Adrenal gland (tissue), 12 donors: ENCODE measurements around the gene ANKRD10. TPM values are rescaled to one million over a fixed set of nuclear protein-coding genes. Genes with fewer than 3 reads are reported as not detected.

ENCODE experiments used
- DNase-seq, 7 donors: peaks; one replicate each; pipeline ENCODE4 v3.0.0-alpha.2; 2019 to 2020
- H3K27ac ChIP-seq, 5 donors: fragments of 200-600 bp; sonication (generic) in 4 of 5; 1 replicate in 3 of 5; 2 replicates in 2 of 5; pipeline versions ENCODE4 v1.5.1 to v1.8.0; 2016 to 2020; ENCODE audit warnings: mild to moderate bottlenecking in 1 of 5
- H3K27me3 ChIP-seq: fragments of 200-600 bp; 2 replicates; pipeline ENCODE4 v1.8.0; 2021
- H3K36me3 ChIP-seq, 2 donors: fragments of 200-600 bp; replicated peaks in 1 of 2; 1 replicate in 1 of 2; 2 replicates in 1 of 2; pipeline versions ENCODE4 v1.5.1 to v1.8.0; 2018 to 2022
- H3K4me1 ChIP-seq, 2 donors: fragments of 200-600 bp; replicated peaks in 1 of 2; 1 replicate in 1 of 2; 2 replicates in 1 of 2; pipeline versions ENCODE4 v1.5.1 to v1.8.0; 2018 to 2021
- H3K4me3 ChIP-seq, 4 donors: fragments of 200-600 bp; sonication (generic) in 3 of 4; one replicate each; pipeline ENCODE4 v1.5.1; 2016 to 2018
- H3K9me3 ChIP-seq, 3 donors: fragments of 200-600 bp; sonication (generic) in 1 of 3; replicated peaks in 1 of 3; 1 replicate in 2 of 3; 2 replicates in 1 of 3; pipeline versions ENCODE4 v1.5.1 to v1.8.0; 2016 to 2021
- POLR2A ChIP-seq, 2 donors: fragments of 450-650 bp; IDR thresholded peaks; one replicate each; pipeline ENCODE4 v1.6.1; 2017; ENCODE audit warnings: antibody characterized with exemption in 2 of 2, mild to moderate bottlenecking in 2 of 2, moderate library complexity in 1 of 2
- WGBS, 4 donors: extraction: QIAGEN DNeasy Blood & Tissue Kit in 2 of 4; methylation state at CpG; one replicate each; pipeline versions ENCODE4 v1.1.5 to v1.1.7; 2013 to 2017; 5-methylcytosine and 5-hydroxymethylcytosine counted together
- intact Hi-C, 2 donors: fragments of 100-400 bp; cut with DNase I; formaldehyde crosslinking; loops; one replicate each; pipeline versions ENCODE4 v1.14.1 to v1.15.0; 2022 to 2023
- polyA plus RNA-seq, 3 donors: library from polyadenylated mRNA; stranded (reverse); fragments of 200-250 nt in 2 of 3; fragments of 350-450 nt in 1 of 3; fragmentation: Illumina TruSeq in 1 of 3; extraction: RNeasy Lipid Tissue Mini Kit (QIAGEN cat#74804) in 1 of 3; gene quantifications; one replicate each; pipeline ENCODE4 v1.2.3, GENCODE V29; 2013 to 2014
- total RNA-seq, 9 donors: library from RNA; depleted of rRNA in 4 of 9; stranded (reverse); fragments of >200 nt in 4 of 9; fragments of 120-200 nt in 1 of 9; fragmentation: NEBNext Ultra II Directional in 1 of 9; extraction: Animal tissue kit (Norgen Biotek cat#: 25700) in 1 of 9; gene quantifications; one replicate each; pipeline versions ENCODE4 v1.1.0 to v1.2.4, GENCODE V29; 2013 to 2023
- TF ChIP-seq, protein P1 (sequence below), 6 experiments: fragments of 450-650 bp in 4 of 6; fragments of 200-600 bp in 2 of 6; sonication (generic) in 1 of 6; IDR thresholded peaks; 1 replicate in 5 of 6; 2 replicates in 1 of 6; pipeline versions ENCODE4 v1.5.1 to v1.8.0; 2016 to 2021; ENCODE audit warnings: antibody characterized with exemption in 6 of 6, mild to moderate bottlenecking in 2 of 6, moderate library complexity in 1 of 6
- donor health status: healthy with polysubstance abuse.
- donor health status: Bipolar disorder and iron deficiency.
- donor health status: DM: yes; HTN: yes; CAD: no.
- donor health status: DM: no; HTN: no; CAD: no.
- donor health status: DM: no; HTN: no; CAD: no.
- donor health status: DM: yes; HTN: yes; CAD: no.

Gene ANKRD10
- total and polyA plus RNA-seq, 12 donors = 36.5 to 159 (median 101) TPM

DNA sequence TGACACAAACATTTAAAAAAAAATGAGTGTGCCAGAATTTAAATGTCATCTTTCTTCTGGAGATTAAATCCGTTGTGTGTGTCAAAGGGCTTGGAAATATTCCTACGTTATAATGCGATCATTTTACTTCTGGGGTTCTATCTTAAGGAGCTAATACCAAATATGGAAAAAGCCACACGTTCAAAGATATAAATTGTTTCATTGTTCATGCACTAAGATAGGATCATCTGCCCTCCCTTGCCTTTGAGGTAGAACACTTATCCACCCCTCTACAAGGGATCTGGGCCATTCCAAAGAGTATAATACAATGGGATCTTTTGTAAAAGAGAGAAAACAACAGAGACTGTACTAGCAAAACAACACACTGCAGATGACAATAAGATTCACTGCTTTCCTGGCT lies 64.9 kb downstream of the ANKRD10 start:
- no peak overlapping the region for H3K27ac ChIP-seq

DNA sequence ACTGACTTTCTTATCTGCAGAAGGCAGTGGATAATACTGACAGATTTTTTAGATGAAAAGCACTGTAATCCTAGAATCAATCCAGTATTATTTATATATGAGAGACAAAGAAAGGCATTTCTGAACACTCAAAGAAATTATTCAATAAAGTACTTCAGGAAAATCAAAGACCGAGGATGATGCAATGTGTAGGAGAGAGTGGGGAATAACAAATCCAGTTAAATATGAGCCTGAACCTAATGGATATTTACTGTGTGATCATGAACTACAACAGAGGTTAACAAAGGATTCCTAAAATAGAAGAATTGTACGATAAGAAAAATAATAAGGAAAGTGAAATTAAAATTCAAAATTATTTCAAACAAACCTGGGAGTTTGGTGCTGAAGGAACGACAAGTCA lies 69.3 kb downstream of the ANKRD10 start:
- Histone ChIP-seq H3K9me3 (no peaks in the 10 kb centered on the region), H3K36me3 (no peaks in the 10 kb centered on the region), H3K4me1 (no peaks in the 10 kb centered on the region), H3K27me3 (peaks cover 7% of the 10 kb centered on the region), H3K27ac (no peak overlapping the region), H3K4me3 (no peak overlapping the region)
- intact Hi-C loops = no loop called here
- TF ChIP-seq POLR2A (IDR thresholded peaks at IDR 0.05) = no peak
- TF ChIP-seq, protein P1, sequence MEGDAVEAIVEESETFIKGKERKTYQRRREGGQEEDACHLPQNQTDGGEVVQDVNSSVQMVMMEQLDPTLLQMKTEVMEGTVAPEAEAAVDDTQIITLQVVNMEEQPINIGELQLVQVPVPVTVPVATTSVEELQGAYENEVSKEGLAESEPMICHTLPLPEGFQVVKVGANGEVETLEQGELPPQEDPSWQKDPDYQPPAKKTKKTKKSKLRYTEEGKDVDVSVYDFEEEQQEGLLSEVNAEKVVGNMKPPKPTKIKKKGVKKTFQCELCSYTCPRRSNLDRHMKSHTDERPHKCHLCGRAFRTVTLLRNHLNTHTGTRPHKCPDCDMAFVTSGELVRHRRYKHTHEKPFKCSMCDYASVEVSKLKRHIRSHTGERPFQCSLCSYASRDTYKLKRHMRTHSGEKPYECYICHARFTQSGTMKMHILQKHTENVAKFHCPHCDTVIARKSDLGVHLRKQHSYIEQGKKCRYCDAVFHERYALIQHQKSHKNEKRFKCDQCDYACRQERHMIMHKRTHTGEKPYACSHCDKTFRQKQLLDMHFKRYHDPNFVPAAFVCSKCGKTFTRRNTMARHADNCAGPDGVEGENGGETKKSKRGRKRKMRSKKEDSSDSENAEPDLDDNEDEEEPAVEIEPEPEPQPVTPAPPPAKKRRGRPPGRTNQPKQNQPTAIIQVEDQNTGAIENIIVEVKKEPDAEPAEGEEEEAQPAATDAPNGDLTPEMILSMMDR (IDR thresholded peaks at IDR 0.05) = no peak
- 61 to 74% (median 70%) methylated on average over 3 of the region's 3 CpGs for WGBS, 4 donors
- DNase-seq = no peak

More for the DNA sequence above, 64.9 kb downstream of the ANKRD10 start:
- H3K27me3 ChIP-seq = peaks cover 7% of the 10 kb centered on the region
- H3K9me3 ChIP-seq = no peaks in the 10 kb centered on the region
- TF ChIP-seq, protein P1 (IDR thresholded peaks at IDR 0.05) = no peak
- no peak for TF ChIP-seq POLR2A (IDR thresholded peaks at IDR 0.05)
- intact Hi-C loops = no loop called here
- H3K36me3 ChIP-seq = no peaks in the 10 kb centered on the region
- DNase-seq = no peak
- H3K4me1 ChIP-seq = no peaks in the 10 kb centered on the region
- 54 to 77% (median 64%) methylated on average over 4 of the region's 4 CpGs for WGBS, 4 donors
- H3K4me3 ChIP-seq = no peak overlapping the region

DNA sequence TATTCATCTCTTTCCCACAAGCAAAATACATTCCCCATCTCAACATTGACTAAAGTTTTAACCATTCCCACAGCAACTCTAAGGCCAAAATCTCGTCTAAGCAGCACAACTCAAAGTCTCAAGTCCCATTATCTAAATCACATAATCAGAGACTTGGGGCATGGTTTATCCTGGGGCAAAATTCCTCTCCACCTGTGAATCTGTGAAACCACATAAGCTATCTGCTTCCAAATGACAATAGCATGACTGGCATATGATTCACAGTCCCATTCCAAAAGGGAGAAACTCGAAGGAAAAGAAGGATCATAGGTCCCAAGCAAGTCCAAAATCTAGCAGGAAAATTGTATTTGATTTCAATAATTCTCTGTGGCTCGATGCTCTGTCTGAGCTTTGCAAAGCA lies 73.0 kb downstream of the ANKRD10 start:
- TF ChIP-seq, protein P1 (IDR thresholded peaks at IDR 0.05) = no peak
- TF ChIP-seq POLR2A (IDR thresholded peaks at IDR 0.05) = no peak
- H3K9me3 ChIP-seq = no peaks in the 10 kb centered on the region
- no peak overlapping the region for H3K4me3 ChIP-seq
- intact Hi-C loops = no loop called here
- WGBS, 4 donors = 65 to 77% (median 72%) methylated on average over 3 of the region's 3 CpGs
- DNase-seq = no peak
- H3K36me3 ChIP-seq = no peaks in the 10 kb centered on the region
- H3K27ac ChIP-seq = no peak overlapping the region
- peaks cover 3% of the 10 kb centered on the region for H3K27me3 ChIP-seq
- H3K4me1 ChIP-seq = no peaks in the 10 kb centered on the region

DNA sequence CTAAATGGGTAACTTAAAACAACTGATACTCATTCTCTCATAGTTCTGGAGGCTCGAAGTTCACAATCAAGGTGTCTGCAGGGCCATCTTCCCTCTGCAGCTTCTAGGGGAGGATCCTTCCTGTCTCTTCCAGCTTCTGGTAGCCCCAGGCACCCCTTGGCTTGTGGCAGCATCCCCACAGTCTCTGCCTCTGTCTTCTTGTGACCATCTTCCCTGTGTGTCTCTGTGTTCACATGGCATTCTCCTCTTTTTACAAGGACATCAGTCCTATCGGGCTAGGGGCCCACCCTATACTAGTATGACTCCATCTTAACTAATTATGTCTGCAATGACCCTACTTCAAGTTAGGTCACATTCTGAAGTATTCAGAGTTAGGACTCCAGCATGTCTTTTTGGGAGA lies 73.5 kb downstream of the ANKRD10 start:
- Histone ChIP-seq H3K27me3 (peaks cover 3% of the 10 kb centered on the region), H3K4me3 (no peak overlapping the region), H3K4me1 (no peaks in the 10 kb centered on the region), H3K9me3 (no peaks in the 10 kb centered on the region), H3K36me3 (no peaks in the 10 kb centered on the region), H3K27ac (no peak overlapping the region)
- 64 to 79% (median 74%) methylated on average over 2 of the region's 2 CpGs for WGBS, 4 donors
- no peak for DNase-seq
- intact Hi-C loops = no loop called here
- TF ChIP-seq POLR2A (IDR thresholded peaks at IDR 0.05) = no peak
- TF ChIP-seq, protein P1 (IDR thresholded peaks at IDR 0.05) = no peak
